Activated T-helper 17 cell treated with anti-CD3 and anti-CD28 coated beads, Interleukin-2, amount 50 U/mL, for 72 hours (primary cell): Measurements from ENCODE around the gene DNPH1. TPM values are rescaled to one million over a fixed set of nuclear protein-coding genes. Genes with fewer than 3 reads are reported as not detected.
A peak's percentile ranks its signal among the peaks of the same experiment; 100 is the strongest.

ENCODE experiments used
- ATAC-seq: fragments of 150-1000 bp; cut with Tn5 transposase; replicated peaks from 2 replicates; pipeline ENCODE4 v1.10.0; 2021; ENCODE audit warnings: mild to moderate bottlenecking, moderate library complexity
- H3K27ac Mint-ChIP-seq: one replicate; pipeline ENCODE4 v1.8.0; 2022; ENCODE audit warnings: mixed read lengths
- H3K27me3 Mint-ChIP-seq: one replicate; pipeline ENCODE4 v1.8.0; 2022; ENCODE audit warnings: mixed read lengths
- H3K36me3 Mint-ChIP-seq: one replicate; pipeline ENCODE4 v1.8.0; 2022; ENCODE audit warnings: low read depth, mild to moderate bottlenecking, mixed read lengths
- H3K4me1 Mint-ChIP-seq: one replicate; pipeline ENCODE4 v1.8.0; 2022; ENCODE audit warnings: mixed read lengths
- H3K4me3 Mint-ChIP-seq: one replicate; pipeline ENCODE4 v1.8.0; 2022; ENCODE audit warnings: mild to moderate bottlenecking, mixed read lengths
- H3K9me3 Mint-ChIP-seq: one replicate; pipeline ENCODE4 v1.8.0; 2022; ENCODE audit warnings: mixed read lengths
- total RNA-seq, 2 donors: library from RNA; stranded (reverse); gene quantifications; one replicate each; pipeline ENCODE4 v1.2.3, GENCODE V29; 2022

DNPH1 gene
- total RNA-seq, 2 donors from 2014 or later: 42.6 to 57.8 TPM

DNA sequence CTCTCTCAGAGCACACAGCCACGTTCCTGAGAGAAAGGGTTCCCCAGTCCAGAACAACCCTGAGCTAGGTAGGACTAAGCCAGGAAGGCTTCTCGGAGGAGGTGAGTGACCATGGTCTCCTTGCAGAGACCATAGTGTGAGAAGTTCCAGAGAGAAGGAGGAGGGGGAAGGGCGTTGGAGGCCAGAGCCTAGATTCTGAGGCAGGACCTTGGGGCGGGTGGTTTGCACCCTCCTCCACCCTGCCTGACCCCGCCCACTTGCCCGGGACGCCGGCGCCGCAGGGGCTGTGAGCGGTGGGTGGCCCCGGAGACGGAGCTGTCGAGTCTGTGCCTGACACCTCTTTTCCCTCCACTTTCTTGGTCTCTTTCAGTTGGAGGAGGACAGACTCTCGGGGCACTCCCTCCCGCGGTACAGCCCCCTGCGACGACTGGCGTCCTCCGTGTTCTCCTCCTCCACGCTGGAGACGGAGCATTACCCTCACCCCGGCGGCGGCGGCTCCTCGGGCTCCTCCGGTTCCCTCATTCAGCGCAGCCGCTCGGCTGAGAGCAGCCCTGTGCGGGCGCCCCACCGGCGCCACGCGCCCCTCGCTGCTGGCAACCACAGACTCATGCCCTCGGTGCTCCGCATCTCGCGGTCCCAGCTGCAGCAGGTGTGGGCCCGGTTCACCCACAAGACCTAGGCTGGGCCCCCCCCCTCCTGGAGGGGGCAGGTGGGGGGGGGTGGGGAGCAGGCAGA, 40.2 kb upstream of the DNPH1 start:
- peak overlapping the region; percentile 70 for H3K4me3 Mint-ChIP-seq
- H3K9me3 Mint-ChIP-seq: no peaks in the 10 kb centered on the region
- peak overlapping the region; percentile 42 for H3K27ac Mint-ChIP-seq
- H3K27me3 Mint-ChIP-seq: peaks cover 3% of the 10 kb centered on the region
- peak; percentile 71 for ATAC-seq
- no peaks in the 10 kb centered on the region for H3K4me1 Mint-ChIP-seq
- H3K36me3 Mint-ChIP-seq: no peaks in the 10 kb centered on the region

DNA sequence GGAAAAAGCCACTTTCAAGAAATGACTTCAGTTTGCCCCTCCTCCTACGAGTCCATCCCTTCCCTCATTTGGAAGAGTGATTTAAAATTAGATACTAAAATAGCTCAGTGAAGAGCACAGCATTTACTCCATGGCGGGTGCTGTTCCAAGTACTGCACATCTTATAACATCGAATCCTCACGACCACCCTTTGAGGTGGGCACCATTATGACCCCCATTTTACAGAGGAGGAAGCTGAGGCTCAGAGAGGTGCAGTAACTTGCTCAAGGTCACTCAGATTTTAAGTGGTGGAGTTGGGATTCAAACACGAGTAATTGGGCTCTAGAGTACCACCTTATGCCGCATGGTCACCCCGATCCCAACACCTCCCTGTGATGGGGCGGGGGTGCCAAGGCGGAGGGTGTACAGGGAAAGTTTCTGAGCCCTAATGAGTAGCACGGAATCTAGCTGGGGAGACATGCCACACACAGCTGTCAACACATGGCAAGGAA, 39.5 kb upstream of the DNPH1 start:
- no peaks in the 10 kb centered on the region for H3K36me3 Mint-ChIP-seq
- peak overlapping the region; percentile 70 for H3K4me3 Mint-ChIP-seq
- no peaks in the 10 kb centered on the region for H3K4me1 Mint-ChIP-seq
- H3K27ac Mint-ChIP-seq: peak overlapping the region; percentile 42
- no peaks in the 10 kb centered on the region for H3K9me3 Mint-ChIP-seq
- no peak for ATAC-seq
- H3K27me3 Mint-ChIP-seq: peaks cover 3% of the 10 kb centered on the region

DNA sequence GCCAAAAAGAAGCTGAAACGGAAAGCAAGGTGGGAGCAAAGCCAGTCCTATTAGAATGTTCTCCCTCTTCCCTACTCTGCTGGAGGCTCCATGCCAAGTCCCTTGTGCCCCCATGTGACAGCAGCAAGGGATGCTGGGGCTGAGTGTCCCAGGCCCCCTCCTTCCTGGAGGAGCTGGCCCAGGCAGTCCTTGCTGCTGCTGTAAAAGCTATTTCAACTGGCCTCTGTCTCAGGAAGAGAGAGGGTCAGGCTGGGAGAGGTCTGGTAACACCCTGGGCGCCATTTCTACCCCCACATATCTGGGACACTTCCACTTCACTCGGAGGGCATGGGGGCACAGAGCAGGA, 39.0 kb upstream of the DNPH1 start:
- no peaks in the 10 kb centered on the region for H3K36me3 Mint-ChIP-seq
- peaks cover 3% of the 10 kb centered on the region for H3K4me1 Mint-ChIP-seq
- no peak for ATAC-seq
- no peak overlapping the region for H3K27ac Mint-ChIP-seq
- peak overlapping the region; percentile 70 for H3K4me3 Mint-ChIP-seq
- H3K9me3 Mint-ChIP-seq: no peaks in the 10 kb centered on the region
- peaks cover 3% of the 10 kb centered on the region for H3K27me3 Mint-ChIP-seq

DNA sequence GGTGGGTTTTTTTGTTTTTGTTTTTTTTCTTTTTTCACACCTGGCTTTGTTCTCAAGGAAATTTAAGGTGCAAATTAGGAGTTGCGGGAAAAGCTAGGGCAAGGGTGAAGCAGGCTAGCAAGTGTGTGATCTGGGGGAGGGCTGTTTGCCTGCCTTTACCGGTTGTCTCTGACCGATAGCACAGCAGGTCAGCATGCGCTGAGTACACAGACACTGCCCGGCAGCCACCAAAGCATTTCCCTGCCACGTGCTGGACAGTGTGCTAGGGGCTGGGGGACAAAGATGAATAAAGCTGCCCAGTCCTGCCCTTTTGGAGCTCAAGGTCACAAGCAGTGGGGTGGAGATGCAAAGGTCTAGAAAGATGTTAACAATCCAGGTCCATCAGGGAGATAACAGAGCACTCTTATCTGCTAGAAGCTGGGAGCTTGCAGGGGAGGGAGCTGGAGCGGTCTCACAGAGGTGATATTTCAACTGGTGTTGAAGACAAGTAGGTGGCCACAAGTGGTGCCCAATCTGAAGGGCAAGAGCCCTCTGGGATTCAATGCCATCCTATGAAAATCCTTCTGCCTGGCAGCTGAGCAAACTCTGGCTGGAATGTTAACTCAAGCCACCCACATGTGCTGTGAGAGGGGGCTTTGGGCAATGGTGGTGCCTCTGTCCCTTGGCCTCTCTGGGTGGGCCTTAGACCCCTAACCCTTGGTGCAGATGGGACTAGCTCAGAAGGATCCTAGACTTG, 38.5 kb upstream of the DNPH1 start:
- Mint-ChIP-seq H3K36me3 (no peaks in the 10 kb centered on the region), H3K27ac (no peak overlapping the region)
- no peak for ATAC-seq

DNA sequence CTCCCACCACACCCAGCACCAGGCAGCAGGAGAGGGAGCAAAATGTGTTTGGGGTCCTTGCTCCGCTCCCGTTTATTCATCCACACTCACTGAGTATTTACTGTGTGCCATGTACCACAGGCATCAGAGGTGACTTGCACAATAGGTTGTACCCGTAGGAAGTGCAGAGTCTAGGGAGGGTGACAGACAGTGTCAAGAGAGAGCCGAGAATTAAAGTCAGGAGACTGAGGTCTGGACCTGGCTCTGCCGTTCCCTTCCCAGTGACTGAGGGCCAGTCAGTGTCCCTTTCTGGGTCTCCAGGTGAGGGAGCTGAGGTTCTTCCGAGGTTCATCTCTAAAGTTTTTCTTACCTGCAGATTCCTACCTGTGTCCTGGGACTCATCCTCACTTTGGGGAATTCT, 36.3 kb upstream of the DNPH1 start:
- H3K9me3 Mint-ChIP-seq: no peaks in the 10 kb centered on the region
- ATAC-seq: no peak
- H3K4me1 Mint-ChIP-seq: peaks cover 3% of the 10 kb centered on the region
- H3K27ac Mint-ChIP-seq: no peak overlapping the region
- no peak overlapping the region for H3K4me3 Mint-ChIP-seq
- no peaks in the 10 kb centered on the region for H3K36me3 Mint-ChIP-seq
- peaks cover 3% of the 10 kb centered on the region for H3K27me3 Mint-ChIP-seq

More for the DNA sequence above, 38.5 kb upstream of the DNPH1 start:
- peaks cover 3% of the 10 kb centered on the region for H3K27me3 Mint-ChIP-seq
- peaks cover 3% of the 10 kb centered on the region for H3K4me1 Mint-ChIP-seq
- no peak overlapping the region for H3K4me3 Mint-ChIP-seq
- H3K9me3 Mint-ChIP-seq: no peaks in the 10 kb centered on the region

DNA sequence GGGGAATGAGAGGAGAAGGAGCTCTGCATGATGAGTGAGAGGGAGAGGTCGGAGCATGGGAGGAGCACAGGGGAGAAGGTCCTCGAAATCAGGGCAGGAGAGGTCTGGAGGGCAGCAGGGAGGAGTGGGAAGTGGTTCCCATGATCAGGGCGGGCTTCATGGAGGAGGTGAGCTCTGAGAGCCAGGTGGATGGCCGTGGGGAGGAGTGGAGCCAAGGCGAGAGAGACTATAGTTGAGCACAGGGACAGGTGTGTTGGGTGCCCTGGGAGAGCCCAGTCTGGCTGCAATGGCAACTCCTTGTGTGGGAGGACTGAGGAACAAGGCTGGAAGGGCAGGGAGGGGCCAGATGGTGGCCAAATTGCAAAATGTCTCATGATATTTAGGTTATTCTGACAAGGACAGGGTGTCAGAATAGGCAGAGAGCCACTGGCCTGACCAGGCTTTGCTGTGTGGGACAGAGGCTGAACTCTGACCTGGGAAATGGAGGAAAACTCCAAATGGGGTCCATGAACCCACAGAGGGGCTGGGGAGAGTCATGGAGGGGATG, 35.4 kb upstream of the DNPH1 start:
- Mint-ChIP-seq H3K4me3 (no peak overlapping the region), H3K36me3 (no peaks in the 10 kb centered on the region), H3K27ac (no peak overlapping the region), H3K27me3 (peaks cover 3% of the 10 kb centered on the region), H3K4me1 (peaks cover 3% of the 10 kb centered on the region), H3K9me3 (no peaks in the 10 kb centered on the region)
- ATAC-seq: no peak

DNA sequence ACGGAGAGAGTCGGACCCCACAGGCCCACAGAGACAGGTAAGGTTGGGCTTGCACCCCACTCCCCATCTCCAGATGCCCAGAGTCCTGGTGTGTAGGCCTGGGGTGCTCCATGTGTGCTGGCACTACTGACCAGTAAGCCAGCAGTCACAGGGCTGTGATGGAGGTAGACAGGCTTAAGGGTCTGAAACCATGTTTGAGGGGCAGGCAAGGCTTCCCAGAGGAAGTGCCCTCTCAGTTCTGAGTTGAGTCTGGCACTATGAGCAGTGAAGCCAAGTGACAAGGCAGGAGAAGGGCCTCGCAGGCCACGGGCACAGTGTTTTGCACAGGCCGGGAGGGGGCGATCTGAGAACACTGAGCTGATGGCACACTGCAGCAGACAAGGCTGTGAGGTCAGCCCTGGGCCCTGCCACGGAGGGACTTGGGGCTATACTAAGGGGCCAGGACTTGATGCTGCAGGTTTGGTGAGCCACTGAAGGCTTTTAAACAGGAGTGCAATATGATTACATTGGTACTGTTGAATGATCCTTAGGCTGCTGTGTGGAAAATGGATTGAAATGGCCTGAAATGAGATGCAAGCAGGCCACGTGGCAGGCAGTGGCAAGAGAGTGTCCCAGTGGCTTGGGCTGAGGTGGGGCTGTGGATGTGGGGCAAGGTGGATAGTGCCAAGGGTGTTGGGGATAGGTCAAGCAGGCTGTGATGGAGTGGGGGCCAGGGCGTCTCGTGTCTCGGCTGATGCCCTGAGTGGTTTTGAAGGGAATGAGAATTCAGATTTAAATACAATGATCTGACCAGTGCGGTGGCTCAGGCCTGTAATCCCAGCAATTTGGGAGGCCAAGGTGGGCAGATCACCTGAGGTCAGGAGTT, 34.3 kb upstream of the DNPH1 start:
- Mint-ChIP-seq H3K4me1 (peaks cover 3% of the 10 kb centered on the region), H3K27ac (no peak overlapping the region), H3K9me3 (no peaks in the 10 kb centered on the region), H3K27me3 (no peaks in the 10 kb centered on the region), H3K36me3 (no peaks in the 10 kb centered on the region), H3K4me3 (no peak overlapping the region)
- peak; percentile 99 for ATAC-seq

DNA sequence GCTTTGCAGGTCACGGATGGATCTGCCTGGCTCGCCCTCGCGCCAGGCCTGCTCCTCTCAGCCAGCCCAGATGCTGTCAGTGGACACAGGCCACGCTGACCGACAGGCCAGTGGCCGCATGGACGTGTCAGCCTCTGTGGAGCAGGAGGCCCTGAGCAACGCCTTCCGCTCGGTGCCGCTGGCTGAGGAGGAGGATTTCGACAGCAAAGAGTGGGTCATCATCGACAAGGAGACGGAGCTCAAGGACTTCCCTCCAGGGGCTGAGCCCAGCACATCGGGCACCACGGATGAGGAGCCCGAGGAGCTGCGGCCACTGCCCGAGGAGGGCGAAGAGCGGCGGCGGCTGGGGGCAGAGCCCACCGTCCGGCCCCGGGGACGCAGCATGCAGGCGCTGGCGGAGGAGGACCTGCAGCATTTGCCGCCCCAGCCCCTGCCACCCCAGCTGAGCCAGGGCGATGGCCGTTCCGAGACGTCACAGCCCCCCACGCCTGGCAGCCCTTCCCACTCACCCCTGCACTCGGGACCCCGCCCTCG, 33.6 kb upstream of the DNPH1 start:
- H3K36me3 Mint-ChIP-seq: no peaks in the 10 kb centered on the region
- peaks cover 5% of the 10 kb centered on the region for H3K4me1 Mint-ChIP-seq
- H3K27ac Mint-ChIP-seq: no peak overlapping the region
- peaks cover 4% of the 10 kb centered on the region for H3K27me3 Mint-ChIP-seq
- ATAC-seq: no peak
- H3K9me3 Mint-ChIP-seq: no peaks in the 10 kb centered on the region
- H3K4me3 Mint-ChIP-seq: no peak overlapping the region

DNA sequence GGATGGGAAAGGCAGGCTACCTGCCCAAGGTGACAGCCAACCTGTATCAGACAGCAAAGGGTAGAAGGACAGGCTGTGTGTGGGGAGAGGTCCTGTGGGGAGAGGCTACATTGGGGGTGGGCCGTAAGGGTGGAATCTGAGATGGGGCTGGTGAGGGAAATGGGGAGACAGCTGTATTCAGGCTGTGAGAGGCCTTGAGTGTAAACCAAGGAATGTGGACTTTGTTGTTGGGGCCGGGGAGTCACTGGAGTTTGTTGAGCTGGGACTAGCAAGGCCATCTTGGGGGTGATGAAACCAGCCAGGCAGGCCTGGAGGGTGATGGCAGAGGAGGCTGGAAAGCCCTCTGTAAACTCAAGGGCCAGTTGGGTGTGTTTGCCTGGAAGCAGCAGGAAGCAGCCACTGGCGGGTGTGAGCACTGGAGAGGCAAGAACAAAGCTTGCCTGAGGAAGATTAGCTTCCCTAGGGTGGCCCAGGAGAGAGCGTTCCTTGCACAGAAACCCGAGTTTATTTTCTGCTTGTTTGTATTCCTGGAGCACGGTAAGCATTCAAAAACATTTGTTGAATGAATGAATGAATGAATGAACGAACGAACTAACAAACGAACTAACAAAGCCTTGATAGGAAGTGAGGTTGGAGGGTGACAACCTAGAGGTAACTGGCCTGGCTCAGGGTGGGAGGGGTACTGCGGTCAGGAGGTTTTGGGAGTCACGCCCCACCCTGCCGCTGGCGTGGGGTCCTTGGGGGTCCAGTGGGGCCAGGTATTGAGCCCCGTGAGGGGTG, 32.9 kb upstream of the DNPH1 start:
- no peak for ATAC-seq
- no peaks in the 10 kb centered on the region for H3K9me3 Mint-ChIP-seq
- peaks cover 4% of the 10 kb centered on the region for H3K27me3 Mint-ChIP-seq
- peaks cover 10% of the 10 kb centered on the region for H3K4me1 Mint-ChIP-seq
- no peak overlapping the region for H3K27ac Mint-ChIP-seq
- H3K4me3 Mint-ChIP-seq: no peak overlapping the region
- H3K36me3 Mint-ChIP-seq: no peaks in the 10 kb centered on the region

DNA sequence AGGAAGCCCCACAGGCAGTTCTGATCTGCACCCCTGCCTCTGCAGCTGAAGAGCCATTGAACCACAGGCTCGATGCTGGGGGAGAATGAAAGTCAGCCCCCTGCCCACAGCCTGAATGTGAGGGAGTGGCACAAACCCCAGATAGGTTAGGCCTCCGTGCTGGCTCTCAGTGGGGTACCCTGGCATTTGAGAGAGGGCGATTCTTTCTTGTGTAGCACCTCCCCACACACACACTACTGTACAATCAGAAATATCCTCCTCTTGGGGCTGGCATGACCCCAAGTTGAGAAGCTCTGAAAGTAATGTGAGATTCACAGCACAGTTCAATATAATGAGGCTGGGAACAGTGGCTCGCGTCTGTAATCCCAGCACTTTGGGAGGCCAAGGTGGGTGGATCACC, 31.9 kb upstream of the DNPH1 start:
- H3K4me1 Mint-ChIP-seq: peaks cover 12% of the 10 kb centered on the region
- H3K9me3 Mint-ChIP-seq: no peaks in the 10 kb centered on the region
- no peak overlapping the region for H3K4me3 Mint-ChIP-seq

DNA sequence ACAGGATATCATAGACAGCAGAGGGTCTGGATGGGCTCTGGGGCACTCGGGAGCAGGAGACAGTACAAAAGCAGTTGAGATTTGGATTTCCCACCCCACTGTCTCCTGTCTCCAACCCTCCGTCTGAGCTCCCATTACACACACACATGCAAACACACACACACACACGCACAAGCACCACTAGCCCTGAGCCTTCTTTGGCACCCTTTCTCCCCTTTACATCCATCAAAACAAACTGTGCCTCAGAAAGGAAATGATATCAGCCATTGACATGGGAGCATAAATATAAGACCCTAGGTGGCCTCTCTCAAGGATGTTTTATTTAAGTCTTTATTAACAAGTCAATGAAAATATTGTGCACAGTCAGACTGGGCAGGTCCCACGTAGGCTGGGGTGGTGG, 31.5 kb upstream of the DNPH1 start:
- peaks cover 4% of the 10 kb centered on the region for H3K27me3 Mint-ChIP-seq

More for the DNA sequence above, 31.9 kb upstream of the DNPH1 start:
- Mint-ChIP-seq H3K27ac (no peak overlapping the region), H3K36me3 (no peaks in the 10 kb centered on the region), H3K27me3 (peaks cover 4% of the 10 kb centered on the region)
- no peak for ATAC-seq

DNA sequence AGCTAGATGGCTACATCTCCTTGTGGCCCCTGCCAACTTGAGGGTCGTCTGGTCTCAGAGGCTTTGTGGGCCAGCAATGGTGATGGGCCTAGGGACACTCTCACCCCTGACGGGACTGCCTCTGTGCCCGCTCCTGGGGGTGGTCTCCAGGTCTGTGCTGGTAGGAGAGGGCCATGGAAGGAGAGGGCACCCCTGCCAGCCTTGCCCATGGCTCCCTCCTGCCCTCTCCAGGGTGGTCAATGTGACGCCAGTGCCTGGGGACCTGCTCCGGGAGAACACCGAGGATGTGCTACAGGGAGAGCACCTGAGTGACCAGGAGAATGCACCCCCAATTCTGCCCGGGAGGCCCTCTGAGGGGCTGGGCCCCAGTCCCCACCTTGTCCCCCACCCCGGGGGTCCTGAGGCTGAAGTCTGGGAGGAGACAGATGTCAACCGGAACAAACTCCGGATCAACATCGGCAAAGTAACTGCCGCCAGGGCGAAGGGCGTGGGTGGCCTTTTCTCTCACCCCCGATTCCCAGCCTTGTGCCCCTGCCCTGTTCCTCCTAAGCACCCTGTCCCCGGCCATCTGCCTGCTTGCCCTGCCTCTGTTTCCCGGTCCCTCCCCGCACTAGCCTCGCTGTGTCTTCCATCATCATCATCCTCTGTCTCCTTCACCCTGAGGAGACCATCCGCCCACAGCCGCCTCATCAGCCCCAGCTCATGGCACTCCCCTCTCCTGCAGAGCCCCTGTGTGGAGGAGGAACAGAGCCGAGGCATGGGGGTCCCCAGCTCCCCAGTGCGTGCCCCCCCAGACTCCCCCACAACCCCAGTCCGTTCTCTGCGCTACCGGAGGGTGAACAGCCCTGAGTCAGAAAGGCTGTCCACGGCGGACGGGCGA, 29.8 kb upstream of the DNPH1 start:
- Mint-ChIP-seq H3K27ac (no peak overlapping the region), H3K36me3 (no peaks in the 10 kb centered on the region), H3K9me3 (no peaks in the 10 kb centered on the region), H3K4me1 (peaks cover 19% of the 10 kb centered on the region), H3K4me3 (no peak overlapping the region), H3K27me3 (peaks cover 4% of the 10 kb centered on the region)
- ATAC-seq: no peak

More for the DNA sequence above, 31.5 kb upstream of the DNPH1 start:
- Mint-ChIP-seq H3K27ac (peak overlapping the region; percentile 13), H3K36me3 (no peaks in the 10 kb centered on the region), H3K4me3 (no peak overlapping the region), H3K4me1 (peaks cover 12% of the 10 kb centered on the region), H3K9me3 (no peaks in the 10 kb centered on the region)
- no peak for ATAC-seq

DNA sequence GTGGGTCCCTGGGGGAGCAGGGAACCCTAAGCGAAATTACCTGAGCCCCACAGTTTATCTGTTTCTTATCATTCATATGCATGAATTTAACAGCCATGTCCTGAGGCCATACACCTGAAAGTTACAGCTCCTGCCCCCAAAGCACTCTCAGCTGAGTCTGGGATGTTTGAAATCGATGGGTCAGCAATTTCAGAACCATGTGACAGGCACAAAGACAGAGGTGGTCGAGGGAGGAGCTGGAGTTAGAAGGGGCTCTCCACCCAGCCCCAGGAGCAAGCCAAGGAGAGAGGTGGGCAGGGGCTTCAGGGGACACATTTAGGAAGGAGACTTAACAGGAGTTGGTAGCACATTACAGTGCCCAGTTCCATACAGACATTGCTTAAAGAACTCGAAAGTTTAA, 28.9 kb upstream of the DNPH1 start:
- no peaks in the 10 kb centered on the region for H3K9me3 Mint-ChIP-seq
- no peaks in the 10 kb centered on the region for H3K36me3 Mint-ChIP-seq
- peaks cover 4% of the 10 kb centered on the region for H3K27me3 Mint-ChIP-seq
- peaks cover 18% of the 10 kb centered on the region for H3K4me1 Mint-ChIP-seq
- peak overlapping the region; percentile 39 for H3K27ac Mint-ChIP-seq
- no peak overlapping the region for H3K4me3 Mint-ChIP-seq
- ATAC-seq: no peak
